Spinal cord (tissue), 10 donors: ENCODE data around the gene MARS1. TPM values are rescaled to one million over a fixed set of nuclear protein-coding genes. Genes with fewer than 3 reads are reported as not detected.
"Not testable (repeated sequence)": the region's sequence is repeated elsewhere in the genome, so short reads cannot be mapped to it uniquely, and the experiment has no call there.

Experiments
- DNase-seq, 6 donors: peaks; one replicate each; pipeline versions ENCODE4 v3.0.0 to v3.0.0-alpha.2; 2013 to 2015; ENCODE audit warnings: low spot score in 6 of 6, low read depth in 4 of 6
- H3K27ac ChIP-seq: one replicate; pipeline ENCODE4 v1.5.1; 2013; ENCODE audit warnings: low read depth, low read length, control low read depth
- H3K27me3 ChIP-seq: one replicate; pipeline ENCODE4 v1.6.1; 2013; ENCODE audit warnings: low read length; ENCODE audit not compliant: control insufficient read depth, insufficient read depth
- H3K36me3 ChIP-seq: one replicate; pipeline ENCODE4 v1.6.1; 2013; ENCODE audit warnings: low read length; ENCODE audit not compliant: control insufficient read depth, insufficient read depth
- H3K4me1 ChIP-seq: one replicate; pipeline ENCODE4 v1.6.1; 2013; ENCODE audit warnings: low read length; ENCODE audit not compliant: control insufficient read depth, insufficient read depth
- H3K4me3 ChIP-seq: one replicate; pipeline ENCODE4 v1.5.1; 2013; ENCODE audit warnings: low read depth, low read length, control low read depth
- H3K9me3 ChIP-seq: one replicate; pipeline ENCODE4 v1.6.1; 2013; ENCODE audit warnings: low read length; ENCODE audit not compliant: control insufficient read depth, insufficient read depth
- WGBS: methylation state at CpG from one replicate; pipeline ENCODE4 v1.1.5; 2013; ENCODE audit warnings: missing lambda C conversion rate; ENCODE audit not compliant: insufficient coverage; 5-methylcytosine and 5-hydroxymethylcytosine counted together
- polyA plus RNA-seq, 2 donors: library from polyadenylated mRNA; unstranded; fragments of 120-200 nt; gene quantifications; one replicate each; pipeline ENCODE4 v1.2.1, GENCODE V29; 2013; ENCODE audit not compliant: insufficient read length in 2 of 2
- total RNA-seq, 2 donors: library from RNA; depleted of rRNA in 1 of 2; stranded (reverse); fragments of 120-200 nt in 1 of 2; fragments of >200 nt in 1 of 2; gene quantifications; one replicate each; pipeline versions ENCODE4 v1.2.3 to v1.2.4, GENCODE V29; 2013 to 2014
- donor health status: healthy.

The MARS1 gene
- total and polyA plus RNA-seq, 4 donors: 68.6 to 203 (median 143) TPM

DNA sequence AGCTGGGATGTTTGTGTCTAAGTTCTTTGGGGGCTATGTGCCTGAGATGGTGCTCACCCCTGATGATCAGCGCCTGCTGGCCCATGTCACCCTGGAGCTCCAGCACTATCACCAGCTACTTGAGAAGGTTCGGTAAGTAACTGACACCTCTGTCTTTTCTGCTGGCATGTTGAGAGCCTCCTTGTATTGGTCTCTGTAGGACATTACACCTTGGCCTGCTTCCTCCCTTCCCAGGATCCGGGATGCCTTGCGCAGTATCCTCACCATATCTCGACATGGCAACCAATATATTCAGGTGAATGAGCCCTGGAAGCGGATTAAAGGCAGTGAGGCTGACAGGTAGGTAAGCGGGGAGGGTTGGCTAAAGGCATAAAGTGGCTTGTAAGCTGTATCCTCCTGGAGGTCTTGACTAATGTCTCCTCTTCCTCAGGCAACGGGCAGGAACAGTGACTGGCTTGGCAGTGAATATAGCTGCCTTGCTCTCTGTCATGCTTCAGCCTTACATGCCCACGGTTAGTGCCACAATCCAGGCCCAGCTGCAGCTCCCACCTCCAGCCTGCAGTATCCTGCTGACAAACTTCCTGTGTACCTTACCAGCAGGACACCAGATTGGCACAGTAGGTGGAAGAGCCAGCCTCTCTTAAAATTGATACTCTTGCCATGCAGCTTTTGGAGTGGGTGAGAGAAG, 27.0 kb downstream of the MARS1 start:
- no peaks in the 10 kb centered on the region for H3K27me3 ChIP-seq
- H3K4me1 ChIP-seq: peaks cover 14% of the 10 kb centered on the region
- H3K9me3 ChIP-seq: no peaks in the 10 kb centered on the region
- no peak overlapping the region for H3K4me3 ChIP-seq
- H3K27ac ChIP-seq: no peak overlapping the region
- DNase-seq: no peak
- 97% methylated on average over 6 of the region's 9 CpGs for WGBS
- H3K36me3 ChIP-seq: peaks cover 76% of the 10 kb centered on the region

DNA sequence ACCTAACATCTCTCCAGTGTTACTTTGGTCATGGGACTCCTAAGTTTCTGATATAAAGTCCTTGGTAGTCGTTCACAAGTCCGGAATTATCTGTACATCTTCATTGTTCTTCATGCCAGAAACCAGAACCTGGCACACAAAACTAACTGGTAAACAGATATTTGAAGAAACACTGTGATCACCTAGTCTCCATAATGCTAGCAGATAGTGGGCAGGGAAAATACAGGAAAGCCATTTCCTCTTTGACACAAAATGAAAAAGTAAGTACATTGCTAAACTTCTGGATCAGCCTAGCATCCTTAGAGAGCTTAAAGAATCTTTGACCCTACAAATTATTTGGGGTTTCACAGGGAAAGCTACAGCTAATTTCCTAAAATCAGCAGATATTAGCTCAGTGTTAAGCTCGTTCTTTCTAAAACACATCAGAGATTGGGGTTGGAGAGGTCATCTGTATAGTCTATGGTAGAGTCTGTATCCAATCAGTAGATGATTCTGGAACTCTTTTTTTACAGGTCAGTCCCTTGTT, 27.6 kb downstream of the MARS1 start:
- no peak for DNase-seq
- Histone ChIP-seq H3K27me3 (no peaks in the 10 kb centered on the region), H3K4me3 (no peak overlapping the region), H3K4me1 (peaks cover 17% of the 10 kb centered on the region), H3K27ac (no peak overlapping the region), H3K36me3 (peaks cover 70% of the 10 kb centered on the region), H3K9me3 (no peaks in the 10 kb centered on the region)
- WGBS: 100% methylated on average over 1 of the region's 3 CpGs

DNA sequence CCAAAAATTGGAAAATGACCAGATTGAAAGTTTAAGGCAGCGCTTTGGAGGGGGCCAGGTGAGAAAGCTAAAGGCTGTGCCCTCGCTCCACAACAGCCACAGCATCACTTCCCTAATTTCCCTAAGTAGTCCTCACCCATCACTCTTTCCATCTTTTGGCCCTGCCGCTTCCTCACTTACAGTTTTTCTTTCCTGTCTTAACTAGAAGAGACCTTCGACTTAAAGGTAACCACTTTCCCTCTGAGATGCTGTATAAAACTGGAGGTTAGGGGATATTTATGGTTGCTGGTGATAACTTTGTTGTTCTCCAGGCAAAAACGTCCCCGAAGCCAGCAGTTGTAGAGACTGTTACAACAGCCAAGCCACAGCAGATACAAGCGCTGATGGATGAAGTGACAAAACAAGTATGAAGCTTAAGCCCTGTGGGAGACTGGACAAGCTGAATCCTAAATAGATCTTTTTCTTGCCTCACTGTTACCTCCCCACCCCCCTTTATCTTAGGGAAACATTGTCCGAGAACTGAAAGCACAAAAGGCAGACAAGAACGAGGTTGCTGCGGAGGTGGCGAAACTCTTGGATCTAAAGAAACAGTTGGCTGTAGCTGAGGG, 28.2 kb downstream of the MARS1 start:
- WGBS: 94% methylated on average over 5 of the region's 11 CpGs
- H3K9me3 ChIP-seq: no peaks in the 10 kb centered on the region
- no peak overlapping the region for H3K27ac ChIP-seq
- H3K27me3 ChIP-seq: no peaks in the 10 kb centered on the region
- no peak overlapping the region for H3K4me3 ChIP-seq
- peaks cover 20% of the 10 kb centered on the region for H3K4me1 ChIP-seq
- DNase-seq: no peak
- H3K36me3 ChIP-seq: peaks cover 64% of the 10 kb centered on the region

DNA sequence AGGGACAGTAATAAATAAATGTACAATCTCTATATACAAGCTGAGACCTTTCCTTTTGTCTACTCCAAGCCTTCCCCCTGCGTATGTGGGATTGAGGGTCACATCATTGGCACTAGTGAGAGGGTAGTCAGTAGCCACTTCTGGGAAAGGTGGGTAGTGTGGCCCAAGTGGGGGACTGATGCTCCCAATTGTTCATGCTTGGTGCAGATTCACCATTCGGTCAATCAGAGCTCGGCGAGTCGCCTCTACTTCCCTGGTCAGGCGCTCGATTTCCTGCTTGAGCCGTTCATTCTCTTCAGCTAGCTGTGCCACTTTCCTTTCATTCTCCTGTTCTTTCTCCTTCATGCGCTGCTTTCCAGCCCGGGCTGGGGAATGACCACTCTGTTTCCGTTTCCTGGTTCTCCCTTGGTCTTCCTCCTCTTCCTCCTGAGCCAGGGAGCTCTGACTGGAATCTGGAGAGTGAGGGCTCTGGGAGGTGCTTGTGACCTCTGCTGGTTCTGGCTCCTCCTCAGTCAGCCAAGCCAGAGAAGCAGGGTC, 28.8 kb downstream of the MARS1 start:
- H3K4me3 ChIP-seq: no peak overlapping the region
- no peak overlapping the region for H3K27ac ChIP-seq
- H3K36me3 ChIP-seq: peaks cover 58% of the 10 kb centered on the region
- DNase-seq: no peak
- no peaks in the 10 kb centered on the region for H3K27me3 ChIP-seq
- peaks cover 26% of the 10 kb centered on the region for H3K4me1 ChIP-seq
- WGBS: 94% methylated on average over 9 of the region's 11 CpGs
- H3K9me3 ChIP-seq: no peaks in the 10 kb centered on the region

DNA sequence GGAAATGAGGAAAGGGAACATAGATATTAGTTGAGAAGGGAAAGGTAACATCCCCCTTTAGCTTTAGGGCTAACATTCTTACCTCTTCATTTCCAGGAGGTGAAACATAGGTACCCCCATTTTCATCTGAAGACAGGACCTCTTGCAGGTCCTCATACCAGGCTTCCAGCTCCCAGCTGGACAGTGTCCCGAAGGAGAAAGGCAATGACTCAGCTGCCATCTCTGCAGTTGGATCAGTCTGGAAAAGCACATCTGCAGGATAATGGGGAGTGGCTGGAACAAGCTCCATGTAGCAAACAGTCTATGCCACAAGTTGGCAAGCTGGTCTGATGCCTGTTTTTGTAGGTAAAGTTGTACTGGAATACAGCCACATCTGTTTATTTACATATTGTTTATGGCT, 29.3 kb downstream of the MARS1 start:
- WGBS: 100% methylated on average over 1 of the region's 1 CpG
- Histone ChIP-seq H3K27ac (no peak overlapping the region), H3K9me3 (no peaks in the 10 kb centered on the region), H3K36me3 (peaks cover 53% of the 10 kb centered on the region), H3K4me1 (peaks cover 31% of the 10 kb centered on the region), H3K27me3 (no peaks in the 10 kb centered on the region), H3K4me3 (no peak overlapping the region)
- no peak for DNase-seq

DNA sequence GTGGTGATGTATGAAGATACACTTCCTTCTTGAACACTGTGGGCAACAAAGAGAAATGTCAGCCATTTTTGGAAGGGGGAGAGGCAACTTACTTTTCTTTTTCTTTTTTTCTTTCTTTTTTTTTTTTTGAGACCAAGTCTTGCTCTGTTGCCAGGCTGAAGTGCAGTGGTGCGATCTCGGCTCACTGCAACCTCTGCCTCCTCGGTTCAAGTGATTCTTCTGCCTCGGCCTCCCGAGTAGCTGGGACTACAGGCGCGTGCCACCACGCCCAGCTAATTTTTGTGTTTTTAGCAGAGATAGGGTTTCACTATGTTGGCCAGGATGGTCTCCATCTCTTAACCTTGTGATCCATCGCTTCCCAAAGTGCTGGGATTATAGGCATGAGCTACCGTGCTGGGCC, 29.9 kb downstream of the MARS1 start:
- not testable (repeated sequence) for H3K27ac ChIP-seq, H3K9me3 ChIP-seq, H3K27me3 ChIP-seq, H3K4me3 ChIP-seq, DNase-seq
- 90% methylated on average over 2 of the region's 10 CpGs for WGBS
- H3K4me1 ChIP-seq: peaks cover 34% of the 10 kb centered on the region
- H3K36me3 ChIP-seq: peaks cover 48% of the 10 kb centered on the region

DNA sequence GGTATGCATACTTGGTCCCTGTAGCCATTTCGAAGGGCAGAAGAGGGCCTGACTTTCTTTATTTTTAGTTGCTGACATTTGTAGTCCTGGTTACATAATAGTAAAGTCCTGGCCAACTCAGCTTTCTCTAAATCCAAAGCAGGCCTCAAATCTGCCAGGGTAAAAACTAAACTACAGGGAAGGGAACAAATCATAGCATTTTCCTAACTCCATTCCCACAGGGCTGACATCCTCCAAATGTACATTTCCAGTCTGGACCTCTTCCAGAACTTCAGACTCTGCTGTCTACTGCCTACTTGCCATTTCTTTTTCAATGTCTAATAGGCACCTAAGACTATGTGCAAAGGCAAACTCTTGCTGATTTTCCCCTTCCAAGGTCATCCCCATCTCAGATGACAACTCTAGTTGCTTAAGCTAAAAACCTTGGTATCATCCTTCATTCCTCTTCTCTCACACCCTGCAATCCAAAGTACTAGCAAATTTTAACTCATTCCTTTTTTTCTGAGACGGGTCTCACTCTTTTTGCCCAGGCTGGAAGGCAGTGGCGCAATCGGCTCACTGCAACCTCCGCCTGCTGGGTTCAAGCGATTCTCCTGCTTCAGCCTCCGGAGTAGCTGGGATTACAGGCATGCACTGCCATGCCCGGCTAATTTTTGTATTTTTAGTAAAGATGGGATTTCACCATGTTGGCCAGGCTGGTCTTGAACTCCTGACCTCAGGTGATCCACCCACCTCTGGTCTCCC, 30.5 kb downstream of the MARS1 start:
- Histone ChIP-seq H3K27ac (no peak overlapping the region), H3K4me3 (no peak overlapping the region), H3K27me3 (no peaks in the 10 kb centered on the region), H3K4me1 (peaks cover 36% of the 10 kb centered on the region), H3K36me3 (peaks cover 43% of the 10 kb centered on the region), H3K9me3 (no peaks in the 10 kb centered on the region)
- 91% methylated on average over 7 of the region's 8 CpGs for WGBS
- no peak for DNase-seq

DNA sequence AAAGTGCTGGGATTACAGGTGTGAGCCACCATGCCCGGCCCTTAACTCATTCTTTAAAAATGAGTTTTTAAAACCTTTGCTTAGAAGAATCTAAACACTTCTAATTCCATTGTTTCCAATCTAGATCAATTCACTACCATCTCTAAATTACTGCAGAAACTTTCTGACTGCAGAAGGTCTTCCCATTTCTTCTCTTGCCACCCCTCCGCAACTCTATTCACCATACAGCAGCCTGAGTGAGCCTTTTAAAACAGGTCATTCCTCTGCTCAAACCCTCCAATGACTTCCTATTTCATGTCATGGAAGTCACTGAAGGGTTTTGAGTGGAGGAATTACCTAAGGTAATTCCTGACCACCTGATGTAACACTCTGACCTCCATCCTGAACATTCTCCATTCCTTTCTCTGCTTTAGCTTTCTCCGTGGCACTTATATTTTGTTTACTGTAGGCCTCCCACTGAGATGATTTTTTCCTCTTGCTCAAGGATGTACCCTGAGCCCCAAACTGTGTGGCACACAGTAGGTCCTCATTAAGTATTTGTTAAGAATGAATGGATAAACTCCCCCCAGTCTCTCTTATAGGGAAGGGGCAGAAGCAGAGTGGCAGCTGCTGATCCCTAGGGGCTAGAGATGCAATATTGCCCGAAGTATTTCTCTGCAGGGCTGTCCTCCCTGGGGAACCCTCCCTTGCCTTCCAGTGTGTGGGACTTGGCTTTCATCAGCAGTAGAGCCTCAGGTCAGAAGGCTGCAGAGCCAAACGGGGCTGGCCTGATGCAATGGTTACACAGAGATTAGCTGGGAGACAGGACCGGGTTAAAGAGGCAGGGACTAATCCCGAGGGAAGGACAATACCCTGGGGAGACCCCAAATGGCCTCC, 31.3 kb downstream of the MARS1 start:
- Histone ChIP-seq H3K27ac (peak overlapping the region; percentile 94), H3K4me1 (peaks cover 44% of the 10 kb centered on the region), H3K27me3 (no peaks in the 10 kb centered on the region), H3K36me3 (peaks cover 36% of the 10 kb centered on the region), H3K4me3 (peak overlapping the region; percentile 91), H3K9me3 (no peaks in the 10 kb centered on the region)
- DNase-seq: peak in 1 of 6 donors; percentile 18
- WGBS: 31% methylated on average over 7 of the region's 7 CpGs

DNA sequence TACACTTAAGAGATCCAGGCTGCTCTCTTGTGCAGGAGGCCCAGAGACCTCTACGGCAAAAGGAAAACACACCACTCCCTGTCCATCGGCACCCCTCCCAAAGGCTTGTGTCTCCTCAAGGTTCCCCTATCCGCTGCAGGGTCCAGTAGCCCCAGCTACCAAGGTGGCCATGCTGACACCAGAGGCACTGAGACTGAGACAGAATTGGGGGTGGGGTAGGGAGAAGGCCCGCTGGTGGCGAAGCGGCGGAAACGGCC, 31.9 kb downstream of the MARS1 start:
- 0% methylated on average over 7 of the region's 8 CpGs for WGBS
- Histone ChIP-seq H3K36me3 (peaks cover 36% of the 10 kb centered on the region), H3K4me3 (peak overlapping the region; percentile 91), H3K9me3 (no peaks in the 10 kb centered on the region), H3K27me3 (no peaks in the 10 kb centered on the region), H3K27ac (peak overlapping the region; percentile 94), H3K4me1 (peaks cover 50% of the 10 kb centered on the region)
- peak in 4 of 6 donors; percentile 3 to 57 (median 19) for DNase-seq
